Fibroblast of the conjunctiva (primary cell): ENCODE measurements around the gene CYP17A1.
"Not testable (repeated sequence)": the region's sequence is repeated elsewhere in the genome, so short reads cannot be mapped to it uniquely, and the experiment has no call there.

Source experiments
- DNase-seq: peaks from one replicate; pipeline ENCODE4 v3.0.0-alpha.2; 2010; ENCODE audit warnings: low read depth

CYP17A1 gene

DNA sequence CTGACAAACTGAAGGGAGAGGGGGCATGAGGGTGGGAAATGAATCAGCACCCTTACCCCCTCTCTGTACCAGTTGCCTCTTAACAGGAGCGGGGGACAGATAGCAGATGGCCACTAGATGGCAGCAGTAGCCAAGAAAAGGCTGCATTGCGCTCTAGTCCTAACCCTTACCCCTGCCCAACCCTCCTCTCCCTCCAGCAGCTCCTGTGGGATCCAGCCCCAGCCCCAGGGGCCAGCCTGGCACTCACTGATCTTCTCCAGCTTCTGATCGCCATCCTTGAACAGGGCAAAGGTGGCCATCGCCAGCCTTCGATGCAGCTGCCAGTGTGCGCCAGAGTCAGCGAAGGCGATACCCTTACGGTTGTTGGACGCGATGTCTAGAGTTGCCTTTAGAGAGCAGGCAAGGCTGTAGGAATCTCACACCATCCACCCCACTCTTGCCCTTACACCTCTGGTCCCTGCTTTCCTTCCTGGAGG is 2.2 kb downstream of the CYP17A1 start:
- peak; percentile 69 for DNase-seq

DNA sequence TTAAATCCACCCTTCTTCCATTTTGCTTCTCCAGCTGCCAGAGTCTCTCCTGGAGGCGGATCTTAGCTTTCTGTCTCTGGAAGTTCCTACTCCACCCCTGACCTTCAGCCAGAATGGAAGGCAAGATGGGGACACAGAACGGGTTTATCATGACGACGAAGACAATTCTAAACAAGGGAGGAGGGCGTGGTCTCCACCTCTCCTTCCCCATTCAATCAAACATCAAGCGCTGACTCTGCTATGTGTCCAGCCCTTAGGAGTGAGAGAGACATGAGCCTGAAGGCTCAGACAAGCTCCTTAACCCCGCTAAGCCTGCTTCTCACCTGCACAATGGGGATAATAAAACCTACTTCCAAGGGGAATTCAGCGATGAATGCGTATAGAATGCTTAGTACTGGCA is 3.1 kb downstream of the CYP17A1 start:
- no peak for DNase-seq

DNA sequence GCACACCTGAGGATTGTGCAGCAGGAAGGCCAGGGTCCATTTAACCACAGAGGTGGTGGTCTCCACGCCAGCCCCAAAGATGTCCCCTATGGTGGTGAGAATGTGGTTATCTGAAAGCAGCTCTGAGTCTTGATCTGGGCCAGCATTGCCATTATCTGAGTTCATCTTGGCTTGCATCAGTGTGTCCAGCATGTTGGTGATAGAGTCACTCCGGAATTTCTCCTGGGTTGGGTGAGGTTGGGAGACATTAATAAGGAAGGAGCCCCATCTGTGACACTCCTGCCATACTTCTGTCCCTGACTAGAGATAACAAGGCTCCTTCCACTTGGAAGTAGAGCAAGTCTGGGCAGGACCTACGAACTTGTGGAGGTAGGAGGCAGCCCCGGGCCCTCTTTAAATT is 4.2 kb downstream of the CYP17A1 start:
- DNase-seq: no peak

GRCh38 chr10:102832248-102832647 is 5.0 kb downstream of the CYP17A1 start:
- DNase-seq: no peak

GRCh38 chr10:102831322-102832071 is 5.7 kb downstream of the CYP17A1 start:
- DNase-seq: no peak

- no peak for DNase-seq
These were observed 9.6 kb downstream of the CYP17A1 start for GRCh38 chr10:102827597-102827975.

GRCh38 chr10:102826148-102826796 is 10.9 kb downstream of the CYP17A1 start:
- DNase-seq: no peak

GRCh38 chr10:102824664-102825063 is 12.5 kb downstream of the CYP17A1 start:
- no peak for DNase-seq

DNA sequence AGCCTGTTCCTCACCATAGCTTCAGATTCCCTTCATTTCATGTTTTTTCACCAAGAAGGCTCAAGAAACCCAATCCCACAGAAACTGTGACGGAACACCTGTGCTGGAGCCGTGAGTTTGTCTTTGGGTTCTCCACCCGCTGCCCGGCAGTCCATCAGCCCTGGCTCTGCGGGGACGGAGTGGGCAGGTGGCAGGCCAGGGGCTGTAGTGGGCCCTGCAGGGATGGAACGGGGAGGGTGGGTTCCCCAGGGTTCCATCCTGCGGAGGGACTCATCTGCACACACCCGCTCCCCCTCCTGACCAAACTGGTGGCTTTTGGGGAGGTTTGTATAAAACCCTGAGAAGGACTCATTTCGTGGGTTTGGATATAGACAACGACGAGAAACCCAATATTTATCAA is 15.0 kb downstream of the CYP17A1 start:
- DNase-seq: no peak

DNA sequence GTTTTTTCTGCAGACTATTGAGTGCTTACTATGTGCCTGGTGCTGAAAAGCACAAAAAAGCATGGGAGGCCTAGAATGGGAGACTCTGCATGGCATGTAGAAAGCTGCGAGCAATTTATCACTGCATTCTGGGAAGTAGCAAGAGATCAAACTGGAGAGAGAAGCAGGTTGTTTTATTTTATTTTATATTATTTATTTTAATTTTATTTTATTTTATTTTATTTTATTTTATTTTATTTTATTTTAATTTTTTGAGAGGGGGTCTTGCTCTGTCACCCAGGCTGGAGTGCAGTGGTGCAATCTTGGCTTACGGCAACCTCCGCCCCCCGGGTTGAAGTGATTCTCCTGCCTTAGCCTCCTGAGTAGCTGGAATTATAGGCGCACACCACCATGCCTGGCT is 17.2 kb downstream of the CYP17A1 start:
- DNase-seq: not testable (repeated sequence)

DNA sequence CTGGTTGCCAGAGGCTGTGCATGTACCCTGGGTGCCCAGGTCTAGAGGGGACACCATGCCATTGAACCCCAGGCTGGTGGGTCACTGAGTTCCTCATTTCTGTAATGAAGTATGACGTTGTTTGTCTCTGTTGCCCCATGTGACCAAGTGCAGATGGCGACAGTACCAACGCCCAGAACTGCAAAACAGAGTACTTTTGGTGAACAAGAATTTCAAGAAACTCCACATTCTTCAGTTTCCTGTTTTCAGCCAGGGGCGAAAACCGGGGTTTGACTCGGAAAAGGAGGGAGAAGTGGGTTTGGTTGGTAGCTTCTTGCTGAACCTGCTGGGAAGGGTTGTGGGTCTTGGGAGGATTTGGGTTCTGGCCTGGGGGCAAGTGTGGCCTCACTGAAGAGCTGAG is 18.2 kb downstream of the CYP17A1 start:
- DNase-seq: no peak

DNA sequence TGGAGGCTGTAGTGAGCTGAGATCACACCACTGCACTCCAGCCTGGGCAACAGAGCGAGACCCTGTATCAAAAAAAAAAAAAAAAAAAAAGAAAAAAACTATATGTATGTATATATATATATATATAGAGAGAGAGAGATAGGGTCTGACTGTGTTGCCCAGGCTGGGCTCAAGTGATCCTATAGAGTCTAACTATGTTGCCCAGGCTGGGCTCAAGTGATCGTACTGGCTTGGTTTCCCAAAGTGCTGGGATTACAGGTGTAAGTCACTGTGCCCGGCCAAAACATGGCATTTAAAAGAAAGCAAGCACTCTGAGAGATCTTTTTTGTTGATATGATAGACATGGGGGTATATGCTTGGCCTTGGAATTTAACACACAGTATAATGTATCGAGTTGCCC is 20.0 kb downstream of the CYP17A1 start:
- no peak for DNase-seq

- DNase-seq: no peak
These were observed 21.2 kb downstream of the CYP17A1 start for GRCh38 chr10:102815790-102816549.

GRCh38 chr10:102814873-102815661 is 22.1 kb downstream of the CYP17A1 start:
- DNase-seq: no peak

DNA sequence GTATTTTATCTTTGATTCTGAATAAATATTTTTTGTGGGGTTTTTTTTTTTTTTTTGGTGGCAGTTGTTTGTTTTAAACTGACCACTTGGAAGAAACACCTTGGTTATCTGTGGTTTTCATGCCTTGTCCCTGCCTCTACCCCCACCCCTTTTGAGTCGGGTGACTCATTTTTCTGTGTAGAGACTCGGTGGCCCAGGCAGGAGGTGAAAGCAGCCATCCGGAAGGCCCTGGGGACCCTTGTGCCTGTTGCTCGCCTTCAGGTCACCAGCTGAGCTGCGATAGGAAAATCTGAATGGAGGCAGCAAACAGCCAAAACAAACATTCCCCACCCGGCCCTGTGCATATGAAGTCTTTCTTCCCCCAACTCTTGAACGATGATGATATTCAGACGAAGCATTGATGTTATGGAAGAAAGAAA is 22.8 kb downstream of the CYP17A1 start:
- DNase-seq: no peak

DNA sequence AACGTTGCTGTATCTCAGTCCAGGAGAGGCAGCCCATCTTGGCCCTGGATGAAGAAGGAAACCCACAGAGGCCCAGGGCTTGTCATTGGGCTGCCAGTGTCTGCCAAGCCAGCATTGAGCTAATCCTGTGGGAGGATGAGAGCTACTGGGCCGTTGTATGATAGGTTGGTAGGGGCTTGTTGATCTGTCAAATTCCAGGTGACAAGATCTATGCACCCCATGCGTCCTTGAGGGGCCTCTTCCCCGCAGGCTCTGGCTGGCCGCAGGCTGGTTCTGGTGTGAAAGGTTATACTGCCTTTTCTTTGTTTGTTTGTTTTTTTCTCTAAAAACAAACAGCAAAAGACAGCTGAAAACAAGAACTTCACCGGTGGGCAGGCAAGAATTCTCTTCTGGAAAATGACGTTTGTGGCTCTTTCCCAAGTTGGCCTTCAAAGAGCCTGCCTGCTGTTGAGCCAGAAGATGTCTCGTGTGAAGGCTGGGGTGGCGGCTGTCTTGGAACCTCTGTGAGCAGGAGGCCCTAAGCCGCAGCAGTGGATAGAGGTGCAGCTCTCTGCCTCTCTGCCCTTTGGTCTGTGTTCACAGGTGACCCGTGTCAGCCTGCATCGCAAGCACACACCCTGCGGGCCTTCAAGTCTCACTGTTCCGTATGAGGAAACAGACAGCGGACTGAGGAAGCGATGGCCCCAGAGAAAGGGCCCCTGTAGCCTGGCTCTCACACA is 23.3 kb downstream of the CYP17A1 start:
- DNase-seq: no peak

GRCh38 chr10:102813017-102813541 is 24.1 kb downstream of the CYP17A1 start:
- no peak for DNase-seq

GRCh38 chr10:102812231-102812876 is 24.9 kb downstream of the CYP17A1 start:
- DNase-seq: no peak

GRCh38 chr10:102811346-102811745 is 25.9 kb downstream of the CYP17A1 start:
- no peak for DNase-seq

- DNase-seq: no peak
These were observed 28.8 kb downstream of the CYP17A1 start for GRCh38 chr10:102808380-102808779.
